Measurements from ENCODE around the gene CCDC188.

The CCDC188 gene

GRCh38 chr22:20147237-20147988, 3.4 kb downstream of the CCDC188 start:
- no peak for DNase-seq

DNA sequence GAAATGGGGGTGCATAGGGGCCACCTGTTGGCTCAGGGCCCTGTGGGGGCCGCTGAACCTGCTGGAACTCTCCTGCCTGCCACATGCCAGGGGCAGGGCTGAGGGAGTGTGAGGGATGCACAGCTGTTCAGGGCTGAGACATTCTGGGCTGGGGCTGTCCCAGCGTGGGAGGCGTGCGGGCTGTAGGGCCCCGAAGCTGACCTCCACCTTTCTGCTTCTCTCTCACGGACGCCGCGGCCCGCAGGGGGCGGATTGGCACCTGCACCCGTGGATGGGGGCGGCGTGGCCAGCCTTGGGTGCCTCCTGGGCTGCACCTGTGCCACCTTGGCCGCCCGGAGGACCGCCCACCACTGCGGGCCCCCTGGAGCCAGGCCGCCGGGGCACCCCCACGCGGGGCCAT, 4.1 kb downstream of the CCDC188 start:
- DNase-seq, result no peak

GRCh38 chr22:20145832-20146223, 5.0 kb downstream of the CCDC188 start:
- no peak for DNase-seq

- DNase-seq, result no peak
These were observed 5.5 kb downstream of the CCDC188 start for GRCh38 chr22:20145206-20145831.

- DNase-seq, result no peak
These were observed 6.8 kb downstream of the CCDC188 start for GRCh38 chr22:20143883-20144665.

- no peak for DNase-seq
These were observed 7.9 kb downstream of the CCDC188 start for GRCh38 chr22:20142711-20143621.

DNA sequence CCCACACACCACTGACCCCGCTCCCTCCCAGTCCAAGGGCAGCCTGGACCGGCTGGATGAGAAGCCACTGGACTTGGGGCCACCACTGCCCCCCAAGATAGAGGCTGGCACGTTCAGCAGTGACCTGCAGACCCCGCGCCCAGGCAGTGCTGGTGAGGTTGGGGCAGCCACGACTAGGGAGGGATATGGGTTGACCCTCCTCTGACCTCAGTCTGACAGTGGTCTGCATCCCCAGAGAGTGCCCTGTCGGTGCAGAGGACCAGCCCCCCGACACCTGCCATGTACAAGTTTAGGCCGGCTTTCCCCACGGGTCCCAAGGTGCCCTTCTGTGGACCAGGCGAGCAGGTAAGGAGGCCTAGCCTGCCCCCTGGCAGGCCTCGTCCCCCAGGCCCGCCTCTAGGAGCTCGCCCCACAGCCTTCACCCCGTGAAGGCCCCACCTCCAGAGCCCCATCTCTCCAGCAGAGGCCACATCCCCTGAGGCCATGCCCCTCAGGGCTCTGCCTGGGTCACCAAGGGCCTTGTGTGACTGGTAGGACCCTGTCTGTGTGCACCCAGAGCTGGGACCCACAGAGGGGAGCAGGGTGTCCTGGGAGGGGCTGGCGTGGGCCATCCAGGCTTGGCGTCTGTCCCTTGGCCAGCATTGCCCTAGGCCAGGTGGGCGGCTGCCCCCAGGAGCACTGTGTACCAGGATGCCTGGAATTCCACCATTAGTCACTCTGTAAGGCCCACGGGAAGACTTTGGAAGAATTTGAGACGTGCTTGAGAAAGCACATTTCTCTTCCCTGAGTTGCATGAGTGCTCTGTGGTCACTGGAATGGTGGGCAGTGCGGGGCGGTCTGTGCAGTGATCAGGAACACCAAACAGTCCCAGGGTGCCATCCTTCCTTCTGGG, 9.4 kb downstream of the CCDC188 start:
- no peak for DNase-seq

DNA sequence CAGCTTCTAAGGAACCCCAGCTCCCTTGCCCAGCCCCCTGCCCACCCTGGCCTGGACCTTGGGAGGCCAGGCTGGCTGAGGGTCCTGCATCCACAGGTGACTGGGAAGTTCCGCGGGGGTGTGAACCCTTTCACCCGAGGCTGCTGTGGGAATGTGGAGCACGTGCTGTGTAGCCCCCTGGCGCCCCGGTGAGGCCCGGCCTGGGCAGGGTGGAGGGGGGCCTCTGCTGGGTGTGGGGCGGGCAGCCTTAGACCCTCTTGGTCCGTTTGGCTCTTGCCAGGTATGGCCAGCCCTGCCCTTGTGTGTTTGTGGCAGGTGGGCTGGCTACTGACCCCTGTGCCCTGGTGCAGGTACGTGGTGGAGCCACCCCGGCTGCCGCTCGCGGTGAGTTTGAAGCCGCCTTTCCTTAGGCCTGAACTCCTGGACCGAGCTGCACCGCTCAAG, 10.3 kb downstream of the CCDC188 start:
- DNase-seq, result no peak

GRCh38 chr22:20140107-20140445, 10.8 kb downstream of the CCDC188 start:
- DNase-seq, result no peak

DNA sequence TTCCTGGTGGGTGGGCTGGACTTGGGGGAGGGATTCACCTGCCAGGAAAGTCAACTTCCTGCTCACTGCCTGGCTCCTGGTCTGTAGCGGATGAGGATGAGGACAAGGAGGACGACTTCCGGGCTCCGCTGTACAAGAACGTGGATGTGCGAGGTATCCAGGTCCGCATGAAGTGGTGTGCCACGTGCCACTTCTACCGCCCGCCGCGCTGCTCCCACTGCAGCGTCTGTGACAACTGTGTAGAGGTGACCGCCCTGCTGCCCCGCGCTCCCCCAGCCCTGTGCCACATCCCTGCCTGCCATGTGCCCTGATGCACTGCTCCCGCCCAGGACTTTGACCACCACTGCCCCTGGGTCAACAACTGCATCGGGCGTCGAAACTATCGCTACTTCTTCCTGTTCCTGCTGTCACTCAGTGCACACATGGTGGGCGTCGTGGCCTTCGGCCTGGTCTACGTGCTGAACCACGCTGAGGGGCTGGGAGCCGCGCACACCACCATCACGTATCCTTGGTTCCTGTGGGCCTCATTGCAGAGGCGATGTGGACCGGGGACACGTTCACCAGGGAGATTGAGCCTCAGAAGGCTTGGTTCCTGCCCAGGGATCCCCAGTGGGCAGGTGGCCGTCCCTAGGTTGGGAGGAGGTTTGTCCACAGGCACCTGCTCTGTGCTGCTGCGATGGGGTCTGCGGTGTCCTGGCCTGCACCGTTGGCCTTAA, 11.3 kb downstream of the CCDC188 start:
- DNase-seq, result no peak

- DNase-seq, result no peak
These were observed 12.0 kb downstream of the CCDC188 start for GRCh38 chr22:20138868-20139267.

GRCh38 chr22:20138417-20138738, 12.5 kb downstream of the CCDC188 start:
- no peak for DNase-seq

- no peak for DNase-seq
These were observed 13.0 kb downstream of the CCDC188 start for GRCh38 chr22:20137671-20138416.

DNA sequence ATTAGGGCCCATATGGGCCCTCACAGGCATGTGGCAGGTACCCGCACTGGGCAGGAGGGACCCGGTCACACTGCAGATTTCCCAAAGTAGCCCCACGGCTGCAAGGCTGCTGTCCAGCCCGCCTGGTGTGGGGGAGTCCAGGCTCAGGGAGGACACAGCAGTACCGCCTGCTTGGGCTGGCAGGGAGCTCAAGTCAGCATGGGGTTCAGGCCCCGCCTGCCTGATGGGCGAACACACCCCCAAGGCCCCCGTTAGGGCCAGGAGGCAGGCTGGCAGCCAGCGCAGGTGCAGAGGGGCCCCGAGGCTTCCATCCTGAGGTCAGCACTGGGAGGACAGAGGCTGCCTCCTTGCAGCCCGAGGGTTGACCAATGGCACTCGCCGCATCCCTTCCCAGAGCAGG, 13.7 kb downstream of the CCDC188 start:
- DNase-seq, result no peak

DNA sequence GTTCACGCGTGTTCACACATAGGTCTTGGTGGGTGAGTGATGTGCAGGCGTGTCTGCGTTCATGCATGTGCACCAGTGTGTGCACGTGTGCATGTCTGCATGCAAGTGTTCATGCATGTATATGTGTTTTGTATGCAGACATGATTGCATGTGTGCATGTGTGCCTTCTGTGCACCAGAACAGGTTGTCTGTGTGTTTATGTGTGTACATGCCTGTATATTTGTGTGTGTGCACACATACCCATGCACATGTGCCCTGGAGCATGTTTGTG, 14.3 kb downstream of the CCDC188 start:
- DNase-seq, result no peak

GRCh38 chr22:20135806-20136602, 14.9 kb downstream of the CCDC188 start:
- no peak for DNase-seq

GRCh38 chr22:20135265-20135664, 15.6 kb downstream of the CCDC188 start:
- DNase-seq, result no peak

GRCh38 chr22:20133930-20134549, 16.8 kb downstream of the CCDC188 start:
- no peak for DNase-seq

- no peak for DNase-seq
These were observed 18.1 kb downstream of the CCDC188 start for GRCh38 chr22:20132686-20133246.

Measured in NCI-H1105 treated with DMSO at 0.1 percent for 48 hours (cell line).